ENCODE measurements around the gene PBX4. TPM values are rescaled to one million over a fixed set of nuclear protein-coding genes. Genes with fewer than 3 reads are reported as not detected.

The PBX4 gene
- total RNA-seq, 1 experiment from 2014 or later, result 0.30 TPM

- Mint-ChIP-seq H3K36me3 (ENCODE audit: insufficient read depth, unreplicated experiment) (peaks cover 6% of the 10 kb centered on the region), H3K27me3 (ENCODE audit: insufficient read depth, unreplicated experiment) (no peaks in the 10 kb centered on the region), H3K4me3 (ENCODE audit: unreplicated experiment) (no peak overlapping the region), H3K9me3 (ENCODE audit: unreplicated experiment) (no peaks in the 10 kb centered on the region), H3K27ac (ENCODE audit: low read depth, unreplicated experiment) (no peak overlapping the region), H3K4me1 (ENCODE audit: insufficient read depth, unreplicated experiment) (no peaks in the 10 kb centered on the region)
- TF ChIP-seq CTCF (IDR thresholded peaks at IDR 0.05; ENCODE audit: unreplicated experiment), result no peak
- intact Hi-C loops (cut with micrococcal nuclease), result no loop called here
- ChIA-PET POLR2A (no interaction called here), CTCF (interaction anchor here (0.7 to 3.3 kb wide), 2 partner anchors 12 to 17 kb away, joined by 3 to 42 read pairs; no protein-coding TSS in a partner anchor)
- BruUV-seq (replicated peaks), result no TSS peak
- DNase-seq (ENCODE audit: unreplicated experiment), result no peak
These were observed 47.9 kb downstream of the PBX4 start for GRCh38 chr19:19570571-19570970.

- intact Hi-C loops (cut with micrococcal nuclease), result no loop called here
- no TSS peak for BruUV-seq (replicated peaks)
- DNase-seq (ENCODE audit: unreplicated experiment), result peak; percentile 33
These were observed 49.4 kb downstream of the PBX4 start for GRCh38 chr19:19568802-19569756.

GRCh38 chr19:19567391-19567790 is 51.1 kb downstream of the PBX4 start:
- no peak for DNase-seq (ENCODE audit: unreplicated experiment)
- Mint-ChIP-seq H3K4me1 (ENCODE audit: insufficient read depth, unreplicated experiment) (no peaks in the 10 kb centered on the region), H3K9me3 (ENCODE audit: unreplicated experiment) (no peaks in the 10 kb centered on the region), H3K27me3 (ENCODE audit: insufficient read depth, unreplicated experiment) (no peaks in the 10 kb centered on the region), H3K36me3 (ENCODE audit: insufficient read depth, unreplicated experiment) (peaks cover 6% of the 10 kb centered on the region), H3K27ac (ENCODE audit: low read depth, unreplicated experiment) (no peak overlapping the region), H3K4me3 (ENCODE audit: unreplicated experiment) (no peak overlapping the region)
- no peak for TF ChIP-seq CTCF (IDR thresholded peaks at IDR 0.05; ENCODE audit: unreplicated experiment)
- intact Hi-C loops (cut with micrococcal nuclease), result no loop called here
- ChIA-PET CTCF (interaction anchor here (1.5 to 3.3 kb wide), 2 partner anchors 14 to 35 kb away, joined by 12 to 42 read pairs; no protein-coding TSS in a partner anchor), POLR2A (no interaction called here)
- no TSS peak for BruUV-seq (replicated peaks)

More at GRCh38 chr19:19568802-19569756, 49.4 kb downstream of the PBX4 start:
- POLR2A ChIA-PET, result interaction anchor here (0.8 to 1.7 kb wide), 4 partner anchors 20 to 95 kb away, joined by 3 to 7 read pairs (median 3); partner anchors contain the start of gene NDUFA13
- H3K9me3 Mint-ChIP-seq (ENCODE audit: unreplicated experiment), result no peaks in the 10 kb centered on the region
- TF ChIP-seq CTCF (IDR thresholded peaks at IDR 0.05; ENCODE audit: unreplicated experiment), result no peak
- no peak overlapping the region for H3K4me3 Mint-ChIP-seq (ENCODE audit: unreplicated experiment)
- no peaks in the 10 kb centered on the region for H3K27me3 Mint-ChIP-seq (ENCODE audit: insufficient read depth, unreplicated experiment)
- peaks cover 6% of the 10 kb centered on the region for H3K36me3 Mint-ChIP-seq (ENCODE audit: insufficient read depth, unreplicated experiment)
- no peaks in the 10 kb centered on the region for H3K4me1 Mint-ChIP-seq (ENCODE audit: insufficient read depth, unreplicated experiment)
- no peak overlapping the region for H3K27ac Mint-ChIP-seq (ENCODE audit: low read depth, unreplicated experiment)
- CTCF ChIA-PET, result interaction anchor here (0.6 to 3.3 kb wide), 7 partner anchors 9 to 528 kb away, joined by 3 to 42 read pairs (median 3); no protein-coding TSS in a partner anchor

GRCh38 chr19:19566306-19566705 is 52.2 kb downstream of the PBX4 start:
- TF ChIP-seq CTCF (IDR thresholded peaks at IDR 0.05; ENCODE audit: unreplicated experiment), result no peak
- peaks cover 6% of the 10 kb centered on the region for H3K36me3 Mint-ChIP-seq (ENCODE audit: insufficient read depth, unreplicated experiment)
- no peaks in the 10 kb centered on the region for H3K27me3 Mint-ChIP-seq (ENCODE audit: insufficient read depth, unreplicated experiment)
- H3K4me1 Mint-ChIP-seq (ENCODE audit: insufficient read depth, unreplicated experiment), result no peaks in the 10 kb centered on the region
- intact Hi-C loops (cut with micrococcal nuclease), result no loop called here
- no TSS peak for BruUV-seq (replicated peaks)
- ChIA-PET POLR2A (interaction anchor here (0.5 to 1.0 kb wide), 2 partner anchors 13 to 46 kb away, joined by 3 read pairs; no protein-coding TSS in a partner anchor), CTCF (interaction anchor here (2.0 kb wide), 1 partner anchor 10 kb away, joined by 9 read pairs; no protein-coding TSS in a partner anchor)
- no peaks in the 10 kb centered on the region for H3K9me3 Mint-ChIP-seq (ENCODE audit: unreplicated experiment)
- H3K4me3 Mint-ChIP-seq (ENCODE audit: unreplicated experiment), result no peak overlapping the region
- DNase-seq (ENCODE audit: unreplicated experiment), result no peak
- H3K27ac Mint-ChIP-seq (ENCODE audit: low read depth, unreplicated experiment), result no peak overlapping the region
